Thymus (tissue), 11 donors: ENCODE data around the gene KANSL3. TPM values are rescaled to one million over a fixed set of nuclear protein-coding genes. Genes with fewer than 3 reads are reported as not detected.
A peak's percentile ranks its signal among the peaks of the same experiment; 100 is the strongest.

Source experiments
- DNase-seq, 9 donors: peaks; one replicate each; pipeline ENCODE4 v3.0.0-alpha.2; 2013; ENCODE audit warnings: low spot score in 9 of 9, low read depth in 6 of 9, missing footprints in 1 of 9
- H3K27ac ChIP-seq, 2 donors: one replicate each; pipeline ENCODE4 v1.5.1; 2013; ENCODE audit warnings: control low read depth in 1 of 2, low read depth in 1 of 2, low read length in 1 of 2, mild to moderate bottlenecking in 1 of 2, moderate library complexity in 1 of 2
- H3K27me3 ChIP-seq, 2 donors: one replicate each; pipeline ENCODE4 v1.5.1; 2013; ENCODE audit warnings: low read length in 1 of 2; ENCODE audit not compliant: control insufficient read depth in 2 of 2, insufficient read depth in 1 of 2
- H3K36me3 ChIP-seq, 2 donors: one replicate each; pipeline ENCODE4 v1.5.1; 2013; ENCODE audit warnings: low read length in 1 of 2, mild to moderate bottlenecking in 1 of 2, moderate library complexity in 1 of 2; ENCODE audit not compliant: control insufficient read depth in 2 of 2, insufficient read depth in 2 of 2
- H3K4me1 ChIP-seq, 2 donors: one replicate each; pipeline ENCODE4 v1.5.1; 2013; ENCODE audit warnings: low read length in 2 of 2; ENCODE audit not compliant: control insufficient read depth in 2 of 2, insufficient read depth in 2 of 2
- H3K4me3 ChIP-seq, 2 donors: one replicate each; pipeline ENCODE4 v1.5.1; 2013; ENCODE audit warnings: low read length in 2 of 2, control low read depth in 1 of 2, mild to moderate bottlenecking in 1 of 2
- H3K9me3 ChIP-seq, 2 donors: one replicate each; pipeline ENCODE4 v1.5.1; 2013; ENCODE audit warnings: low read length in 1 of 2, mild to moderate bottlenecking in 1 of 2; ENCODE audit not compliant: control insufficient read depth in 2 of 2, insufficient read depth in 1 of 2
- WGBS: extraction: QIAGEN DNeasy Blood & Tissue Kit; methylation state at CpG from one replicate; pipeline ENCODE4 v1.1.7; 2013; 5-methylcytosine and 5-hydroxymethylcytosine counted together
- polyA plus RNA-seq: library from polyadenylated mRNA; stranded (reverse); fragments of 200-250 nt; gene quantifications from one replicate; pipeline ENCODE4 v1.2.3, GENCODE V29; 2013
- total RNA-seq: library from RNA; stranded (reverse); fragments of 120-200 nt; gene quantifications from one replicate; pipeline ENCODE4 v1.2.4, GENCODE V29; 2013
- donor health status: healthy.

KANSL3 gene
- total and polyA plus RNA-seq, 2 donors, result 21.2 to 27.2 TPM

GRCh38 chr2:96642564-96643360 is 4.7 kb upstream of the KANSL3 start, which contains the start of gene FER1L5:
FER1L5 (plus strand) TSS chr2:96642764; CDS start chr2:96642837, 73 bp downstream.
- WGBS, result 79% methylated on average over 10 of the region's 10 CpGs
- no peaks in the 10 kb centered on the region for H3K36me3 ChIP-seq
- no peak within 1 kb of the TSS for H3K27ac ChIP-seq
- H3K9me3 ChIP-seq, result peaks cover 0 to 6% of the 10 kb centered on the region in 2 donors
- peaks cover 6 to 14% of the 10 kb centered on the region in 2 donors for H3K4me1 ChIP-seq
- H3K4me3 ChIP-seq, result no peak within 1 kb of the TSS
- no peaks in the 10 kb centered on the region for H3K27me3 ChIP-seq
- DNase-seq, result no peak

- peak in 4 of 9 donors; percentile 18 to 41 (median 19) for DNase-seq
- H3K27ac ChIP-seq, result peak overlapping the region; percentile 33 to 84
- H3K4me1 ChIP-seq, result peaks cover 15 to 16% of the 10 kb centered on the region in 2 donors
- peaks cover 10 to 20% of the 10 kb centered on the region in 2 donors for H3K36me3 ChIP-seq
- WGBS, result under 1% methylated on average over 50 of the region's 50 CpGs
- peak overlapping the region; percentile 88 to 93 for H3K4me3 ChIP-seq
- H3K27me3 ChIP-seq, result no peaks in the 10 kb centered on the region
- H3K9me3 ChIP-seq, result no peaks in the 10 kb centered on the region
Measured at GRCh38 chr2:96637385-96638143, 548 bp downstream of the KANSL3 start.

DNA sequence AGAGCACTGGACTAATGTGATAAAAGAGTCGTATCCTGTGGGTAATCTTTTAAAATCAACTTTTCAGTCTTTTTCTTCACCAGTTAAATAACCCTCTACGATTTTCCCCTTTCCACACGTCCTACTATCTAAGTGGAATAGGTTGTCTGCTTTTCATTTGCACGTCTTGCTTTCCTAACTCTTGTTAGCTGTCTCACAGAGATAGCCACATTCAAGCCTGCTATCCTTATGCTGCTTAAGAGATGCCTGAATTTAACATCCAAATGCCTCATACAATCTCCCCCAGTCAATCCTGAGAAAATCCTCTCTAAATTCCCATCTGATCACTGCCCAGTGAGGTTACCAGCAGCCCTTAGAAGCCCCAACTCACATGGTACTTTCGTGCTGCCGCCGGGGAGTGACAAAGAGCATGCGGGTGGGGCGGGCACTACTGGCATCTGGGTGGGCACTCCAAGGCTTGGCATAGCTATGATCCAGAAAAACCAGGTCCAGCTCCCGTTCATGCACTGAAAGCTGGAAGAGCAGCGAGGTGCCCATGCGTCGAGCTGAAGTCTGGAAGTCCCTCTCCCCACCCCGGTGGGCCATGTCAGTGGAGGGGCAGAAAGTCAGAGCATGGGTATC is 1.5 kb downstream of the KANSL3 start:
- Histone ChIP-seq H3K4me3 (peak overlapping the region; percentile 88 to 93), H3K36me3 (peaks cover 12 to 29% of the 10 kb centered on the region in 2 donors), H3K9me3 (no peaks in the 10 kb centered on the region), H3K4me1 (peaks cover 14 to 15% of the 10 kb centered on the region in 2 donors), H3K27me3 (no peaks in the 10 kb centered on the region), H3K27ac (no peak overlapping the region)
- peak in 1 of 9 donors; percentile 9 for DNase-seq
- 93% methylated on average over 14 of the region's 14 CpGs for WGBS

- Histone ChIP-seq H3K9me3 (no peaks in the 10 kb centered on the region), H3K27ac (no peak overlapping the region), H3K4me1 (peaks cover 13 to 15% of the 10 kb centered on the region in 2 donors), H3K36me3 (peaks cover 22 to 47% of the 10 kb centered on the region in 2 donors), H3K4me3 (no peak overlapping the region), H3K27me3 (no peaks in the 10 kb centered on the region)
- WGBS, result over 99% methylated on average over 9 of the region's 9 CpGs
- DNase-seq, result no peak
Measured at GRCh38 chr2:96633641-96634040, 4.5 kb downstream of the KANSL3 start.

DNA sequence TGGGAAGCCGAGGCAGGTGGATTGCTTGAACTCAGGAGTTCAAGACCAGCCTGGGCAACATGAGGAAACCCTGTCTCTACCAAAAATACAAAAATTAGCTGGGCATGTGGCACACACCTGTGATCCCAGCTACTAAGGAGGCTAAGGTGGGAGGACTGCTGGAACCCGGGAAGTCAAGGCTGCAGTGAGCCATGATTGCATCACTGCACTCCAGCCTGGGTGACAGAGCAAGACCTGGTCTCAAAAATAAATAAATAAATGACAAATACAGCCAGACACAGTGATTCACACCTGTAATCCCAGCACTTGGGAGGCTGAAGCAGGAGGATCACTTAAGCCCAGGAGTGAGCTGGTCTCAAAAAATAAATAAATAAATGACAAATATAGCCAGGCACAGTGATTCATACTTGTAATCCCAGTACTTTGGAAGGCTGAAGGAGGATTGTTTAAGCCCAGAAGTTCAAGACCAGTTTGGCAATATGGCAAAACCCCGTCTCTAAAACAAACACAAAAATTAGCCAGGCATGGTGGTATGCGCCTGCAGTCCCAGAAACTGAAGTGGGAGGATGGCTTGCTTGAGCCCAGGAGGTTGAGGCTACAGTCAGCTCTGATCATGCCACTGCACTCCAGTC is 6.2 kb downstream of the KANSL3 start:
- DNase-seq, result no peak
- H3K27me3 ChIP-seq, result no peaks in the 10 kb centered on the region
- H3K4me3 ChIP-seq, result no peak overlapping the region
- H3K27ac ChIP-seq, result no peak overlapping the region
- no peaks in the 10 kb centered on the region for H3K9me3 ChIP-seq
- 96% methylated on average over 4 of the region's 4 CpGs for WGBS
- peaks cover 4 to 8% of the 10 kb centered on the region in 2 donors for H3K4me1 ChIP-seq
- peaks cover 36 to 57% of the 10 kb centered on the region in 2 donors for H3K36me3 ChIP-seq

DNA sequence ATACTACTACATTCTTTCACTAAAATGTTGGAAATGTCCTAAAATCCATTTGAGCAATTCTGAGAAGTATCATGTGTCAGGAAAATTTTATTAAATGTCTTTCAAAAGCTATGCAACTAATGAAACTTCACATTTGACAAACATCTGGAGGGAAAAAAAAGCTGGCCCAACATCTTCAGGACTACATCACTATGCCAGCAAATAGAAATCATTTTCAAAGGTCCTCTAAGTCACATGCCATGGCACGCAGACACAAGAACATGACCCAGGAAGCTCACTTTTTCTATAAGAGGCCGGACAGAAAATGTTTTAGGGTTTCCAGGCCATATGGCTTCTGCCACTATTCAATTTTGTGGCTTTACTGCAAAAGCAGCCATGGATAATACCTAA is 11.6 kb downstream of the KANSL3 start:
- Histone ChIP-seq H3K27ac (no peak overlapping the region), H3K27me3 (no peaks in the 10 kb centered on the region), H3K9me3 (no peaks in the 10 kb centered on the region), H3K4me3 (no peak overlapping the region), H3K4me1 (no peaks in the 10 kb centered on the region), H3K36me3 (peaks cover 32 to 51% of the 10 kb centered on the region in 2 donors)
- no peak for DNase-seq
- WGBS, result 94% methylated on average over 2 of the region's 2 CpGs

GRCh38 chr2:96625571-96626552 is 12.2 kb downstream of the KANSL3 start:
- Histone ChIP-seq H3K36me3 (peaks cover 27 to 47% of the 10 kb centered on the region in 2 donors), H3K4me3 (no peak overlapping the region), H3K4me1 (no peaks in the 10 kb centered on the region), H3K27ac (no peak overlapping the region), H3K9me3 (no peaks in the 10 kb centered on the region), H3K27me3 (no peaks in the 10 kb centered on the region)
- WGBS, result 92% methylated on average over 5 of the region's 5 CpGs
- no peak for DNase-seq

DNA sequence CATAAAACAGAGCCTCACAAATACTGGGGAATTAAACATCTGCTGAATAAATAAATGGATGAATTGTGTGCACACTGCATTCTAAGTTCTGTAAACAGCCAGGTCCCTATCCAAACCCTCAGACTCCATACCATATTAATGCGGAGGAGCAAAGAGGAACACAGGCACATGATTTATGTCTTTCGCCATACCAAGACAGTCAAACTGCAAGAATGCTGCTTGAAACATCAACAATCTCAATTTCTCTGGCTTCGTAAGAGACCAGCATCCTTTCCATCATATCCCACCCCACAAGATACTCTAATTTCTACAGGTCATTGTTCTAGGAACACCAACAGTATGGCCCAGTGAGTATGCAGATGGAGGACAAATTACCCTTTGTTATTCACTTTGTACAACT is 15.0 kb downstream of the KANSL3 start:
- H3K27ac ChIP-seq, result no peak overlapping the region

More for the DNA sequence above, 15.0 kb downstream of the KANSL3 start:
- peaks cover 32 to 57% of the 10 kb centered on the region in 2 donors for H3K36me3 ChIP-seq
- no peaks in the 10 kb centered on the region for H3K4me1 ChIP-seq
- 97% methylated on average over 3 of the region's 3 CpGs for WGBS
- no peak for DNase-seq
- no peak overlapping the region for H3K4me3 ChIP-seq
- H3K27me3 ChIP-seq, result no peaks in the 10 kb centered on the region
- H3K9me3 ChIP-seq, result no peaks in the 10 kb centered on the region
